NOMO-1 treated with DMSO at 0.1 percent for 48 hours (cell line): Measurements from ENCODE around the gene SMIM38.
A peak's percentile ranks its signal among the peaks of the same experiment; 100 is the strongest.
"Not testable (repeated sequence)": the region's sequence is repeated elsewhere in the genome, so short reads cannot be mapped to it uniquely, and the experiment has no call there.

Experiments used
- DNase-seq: peaks from one replicate; lab custom pipeline; 2025; ENCODE audit not compliant: unreplicated experiment; lab: John Stamatoyannopoulos, UW

The SMIM38 gene

DNA sequence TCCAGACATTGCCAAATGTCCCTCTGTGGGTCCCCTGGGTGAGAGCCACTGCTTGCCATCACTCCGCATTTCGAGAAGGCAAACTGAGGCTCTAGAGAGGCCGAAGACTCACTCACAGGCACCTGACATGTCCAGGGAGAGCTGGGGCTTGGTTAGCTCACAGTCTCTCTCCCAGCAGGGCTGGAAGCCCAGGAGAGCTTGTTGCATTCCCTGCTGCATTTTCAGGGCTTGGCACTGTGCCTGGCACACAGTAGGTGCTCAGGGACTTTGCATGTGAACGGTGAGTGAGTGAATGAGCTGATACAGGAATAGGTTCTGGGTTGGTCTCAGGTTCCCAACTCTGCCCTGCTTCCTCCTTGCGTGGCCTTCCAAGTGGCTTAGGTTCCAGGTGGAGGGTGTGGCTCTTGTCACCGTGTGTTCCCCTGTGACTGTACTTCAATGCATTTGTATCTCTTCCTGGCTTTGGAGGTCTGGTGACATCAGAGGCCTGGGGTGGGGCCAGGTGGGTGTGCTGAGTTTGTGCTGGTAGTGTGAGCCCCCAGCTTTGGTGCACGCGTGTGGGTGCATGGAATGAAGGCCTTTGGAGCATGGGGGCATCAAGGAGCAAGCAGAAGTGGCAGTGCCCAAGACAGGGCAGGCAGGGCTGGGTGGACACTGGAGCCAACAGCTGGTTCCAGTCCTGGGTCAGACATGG, 18.4 kb upstream of the SMIM38 start:
- DNase-seq: no peak

DNA sequence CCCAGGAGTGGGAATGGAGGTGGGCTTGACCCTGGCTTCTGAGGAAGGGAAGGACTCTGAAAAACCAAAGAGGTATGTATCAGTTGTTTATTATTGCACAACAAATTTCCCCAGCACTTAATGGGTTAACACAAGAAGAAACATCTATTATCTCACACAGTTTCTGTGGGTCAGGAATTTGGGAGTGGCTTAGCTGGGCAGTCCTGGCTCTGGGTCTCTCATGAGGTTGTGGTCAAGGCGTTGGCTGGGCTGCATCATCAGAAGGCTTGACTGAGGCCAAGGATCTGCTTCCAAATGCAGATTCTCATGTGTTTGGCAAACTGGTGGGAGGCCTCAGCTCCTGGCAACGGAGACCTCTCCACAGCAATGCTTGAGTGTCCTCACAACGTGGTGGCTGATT, 17.5 kb upstream of the SMIM38 start:
- DNase-seq: no peak

DNA sequence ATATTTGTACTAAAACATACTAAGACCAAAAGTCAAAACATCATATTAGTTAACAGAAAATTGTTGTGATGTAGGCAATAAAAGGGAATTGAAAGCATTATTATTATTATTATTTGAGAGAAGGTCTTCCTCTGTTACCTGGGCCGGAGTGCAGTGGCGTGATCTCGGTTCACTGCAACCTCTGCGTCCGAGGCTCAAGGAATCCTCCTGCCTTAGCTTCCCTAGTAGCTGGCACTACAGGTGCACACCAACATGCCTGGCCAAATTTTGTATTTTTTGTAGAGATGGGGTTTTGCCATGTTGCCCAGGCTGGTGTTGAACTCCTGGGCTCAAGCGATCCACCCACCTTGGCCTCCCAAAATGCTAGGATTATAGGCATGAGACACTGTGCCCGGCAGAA, 15.6 kb upstream of the SMIM38 start:
- DNase-seq: not testable (repeated sequence)

DNA sequence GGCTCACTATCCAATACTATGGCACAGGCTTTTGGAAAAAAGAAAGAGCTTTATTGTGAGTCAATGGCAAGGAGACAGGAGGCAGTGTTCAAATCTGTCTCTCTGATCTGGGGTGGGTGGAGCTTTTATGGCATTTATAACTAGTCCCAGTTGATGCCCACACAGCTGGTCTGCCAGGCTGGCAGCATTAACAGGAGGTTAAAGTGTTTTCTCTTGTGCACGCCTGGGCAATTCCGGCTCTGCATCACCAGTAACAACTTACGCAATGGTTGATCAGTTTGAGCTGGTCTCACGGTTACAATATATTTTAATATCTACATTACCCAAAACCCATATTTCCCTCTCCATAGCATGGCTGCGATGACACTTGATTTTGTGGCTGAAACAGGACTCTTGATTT, 15.1 kb upstream of the SMIM38 start:
- DNase-seq: no peak

DNA sequence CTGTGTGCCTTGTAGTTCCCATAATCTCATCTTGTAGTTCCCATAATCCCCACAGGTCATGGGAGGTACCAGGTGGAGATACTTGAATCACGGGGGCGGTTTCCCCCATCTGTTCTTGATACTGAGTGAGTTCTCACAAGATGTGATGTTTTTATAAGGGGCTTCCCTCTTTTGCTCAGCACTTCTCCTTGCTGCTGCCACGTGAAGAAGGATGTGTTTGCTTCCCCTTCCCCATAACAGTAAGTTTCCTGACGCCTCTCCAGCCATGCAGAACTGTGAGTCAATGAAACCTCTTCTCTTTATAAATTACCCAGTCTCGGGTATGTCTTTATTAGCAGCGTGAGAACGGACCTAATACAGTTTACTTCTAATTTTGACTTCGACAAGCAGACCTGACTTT, 14.0 kb upstream of the SMIM38 start:
- DNase-seq: peak; percentile 18

DNA sequence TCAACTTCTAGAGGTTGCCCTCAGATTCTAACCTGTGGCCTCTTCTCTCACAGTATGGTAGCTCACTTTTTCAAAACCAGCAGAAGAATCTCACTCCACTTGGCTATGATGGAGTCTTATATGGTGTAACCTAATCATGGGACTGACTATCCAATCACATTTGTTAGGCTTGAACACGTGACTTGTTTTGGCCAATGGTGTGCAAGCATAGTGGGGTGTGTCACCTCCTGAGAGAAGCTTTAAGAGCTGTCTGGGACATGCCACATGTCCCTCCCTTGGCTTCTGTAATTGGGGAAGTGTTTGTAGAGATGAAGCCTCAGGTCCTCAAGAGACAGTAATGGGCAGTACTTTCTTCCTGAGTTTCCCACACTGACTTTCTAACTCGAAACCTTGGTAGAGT, 12.8 kb upstream of the SMIM38 start:
- no peak for DNase-seq

DNA sequence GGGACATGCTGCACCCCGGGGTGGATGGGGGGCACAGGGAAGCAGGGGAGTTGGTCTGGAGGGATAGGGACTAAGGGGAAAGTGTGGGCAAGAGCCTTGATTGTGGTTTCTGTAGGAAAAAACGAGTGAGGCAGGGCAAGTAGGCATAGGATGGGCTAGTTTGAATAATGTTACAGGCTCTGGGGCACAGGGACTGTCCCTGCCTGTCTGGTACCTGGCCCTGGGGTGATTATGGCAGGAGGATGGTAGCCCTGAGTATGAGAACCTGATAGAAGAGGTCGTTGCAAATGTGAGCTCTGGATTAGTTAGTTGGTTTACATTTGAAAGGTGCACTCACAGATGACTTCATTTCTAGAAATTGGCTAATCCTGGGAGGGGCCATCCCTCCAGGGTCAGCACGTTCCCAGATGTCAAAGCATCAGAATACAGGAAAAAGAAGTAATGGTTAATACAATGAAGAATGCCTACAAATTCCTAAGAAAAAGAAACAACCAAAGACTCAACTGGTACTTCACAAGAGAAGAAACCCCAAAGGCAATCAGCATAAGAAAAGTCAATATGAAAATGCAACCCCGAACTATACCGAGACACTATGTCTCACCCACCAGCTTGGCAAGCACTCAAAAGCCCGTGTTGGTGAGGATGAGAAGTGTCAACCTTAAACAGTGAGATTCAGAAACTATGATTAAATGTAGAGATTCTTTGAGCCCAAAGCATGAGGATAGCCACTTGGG, 11.3 kb upstream of the SMIM38 start:
- no peak for DNase-seq

DNA sequence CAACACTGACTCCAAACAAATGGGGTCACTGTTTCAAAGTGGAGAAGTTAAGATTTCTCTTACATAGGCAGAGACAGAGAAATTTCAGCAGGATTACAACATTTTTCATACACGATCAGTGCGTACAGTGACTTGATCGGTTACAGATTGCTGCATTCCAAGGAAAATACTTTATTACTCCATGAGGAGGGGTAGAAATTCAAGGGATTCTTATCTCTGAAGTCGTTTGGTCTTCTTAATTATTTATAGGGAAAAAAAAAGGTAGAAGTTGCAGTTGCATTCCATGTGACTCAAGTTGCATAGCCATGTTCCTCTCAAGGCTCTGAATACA, 10.7 kb upstream of the SMIM38 start:
- no peak for DNase-seq

DNA sequence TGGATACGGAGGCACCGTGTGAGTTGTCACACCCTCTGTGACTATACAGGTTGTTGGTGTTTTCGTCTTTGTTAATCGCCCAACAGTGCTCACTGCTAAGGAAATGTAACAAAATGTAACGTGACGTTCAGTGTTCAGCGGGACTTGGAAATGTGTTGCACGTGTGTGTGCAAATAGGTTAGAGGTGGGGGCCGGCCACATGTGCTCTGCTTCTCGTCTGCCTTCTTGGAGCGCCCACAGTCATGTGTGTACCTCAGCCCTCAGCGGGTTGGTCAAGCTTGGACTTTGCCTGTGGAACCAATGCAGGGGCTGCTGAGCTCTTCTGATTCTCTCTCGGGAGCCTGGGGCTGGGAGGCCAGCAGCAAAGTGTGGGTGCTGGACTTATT, 7.4 kb upstream of the SMIM38 start:
- DNase-seq: no peak

DNA sequence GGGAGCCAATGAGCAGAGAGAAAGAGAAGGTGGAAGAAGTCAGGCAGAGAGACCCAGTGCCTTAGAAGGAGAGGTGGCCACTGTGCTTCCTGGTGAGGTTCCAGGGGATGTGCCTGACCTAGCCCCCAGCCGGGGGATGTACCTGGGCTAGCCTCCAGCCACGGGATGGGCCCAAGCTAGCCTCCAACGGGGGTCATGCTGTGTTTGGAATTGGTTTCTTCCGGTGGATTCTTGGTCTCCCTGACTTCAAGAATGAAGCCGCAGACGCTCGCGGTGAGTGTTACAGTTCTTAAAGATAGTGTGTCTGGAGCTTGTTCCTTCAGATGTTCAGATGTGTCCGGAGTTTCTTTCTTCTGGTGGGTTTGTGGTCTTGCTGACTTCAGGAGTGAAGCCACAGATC, 6.9 kb upstream of the SMIM38 start:
- DNase-seq: no peak

DNA sequence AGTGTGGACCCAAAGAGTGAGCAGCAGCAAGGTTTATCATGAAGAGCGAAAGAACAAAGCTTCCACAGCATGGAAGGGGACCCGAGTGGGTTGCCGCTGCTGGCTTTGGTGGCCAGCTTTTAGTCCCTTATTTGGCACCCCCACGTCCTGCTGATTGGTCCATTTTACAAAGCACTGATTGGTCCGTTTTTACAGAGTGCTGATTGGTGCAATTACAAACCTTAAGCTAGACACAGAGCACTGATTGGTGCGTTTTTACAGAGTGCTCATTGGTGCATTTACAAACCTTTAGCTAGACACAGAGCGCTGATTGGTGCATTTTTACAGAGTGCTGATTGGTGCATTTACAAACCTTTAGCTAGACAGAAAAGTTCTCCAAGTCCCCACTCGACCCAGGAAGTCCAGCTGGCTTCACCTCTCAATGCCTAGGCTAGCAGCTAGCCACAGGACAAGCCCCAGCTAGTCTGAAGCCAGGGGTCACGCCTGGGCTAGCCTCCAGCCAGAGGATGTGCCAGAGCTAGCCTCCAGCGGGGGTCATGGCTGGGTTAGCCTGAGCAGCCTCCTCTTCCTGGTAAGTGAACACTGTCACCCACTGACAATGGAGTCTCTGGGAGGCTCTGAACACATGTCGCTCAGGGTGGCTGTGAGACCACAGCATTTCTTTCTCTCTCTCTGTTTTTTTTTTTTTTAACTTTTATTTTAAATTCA, 6.2 kb upstream of the SMIM38 start:
- DNase-seq: not testable (repeated sequence)

DNA sequence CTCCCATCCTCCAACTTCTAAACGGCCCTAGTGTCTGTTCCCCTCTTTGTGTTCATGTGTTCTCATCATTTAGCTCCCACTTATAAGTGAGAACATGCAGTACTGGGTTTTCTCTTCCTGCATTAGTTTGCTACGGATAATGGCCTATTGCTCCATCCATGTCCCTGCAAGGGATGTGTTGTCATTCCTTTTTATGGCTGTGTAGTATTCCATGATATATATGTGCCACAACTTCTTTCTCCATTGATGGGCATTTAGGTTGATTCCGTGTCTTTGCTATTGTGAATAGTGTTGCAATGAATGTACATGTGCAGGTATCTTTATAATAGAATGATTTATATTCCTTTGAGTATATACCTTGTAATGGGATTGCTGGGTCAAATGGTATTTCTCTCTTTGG, 5.6 kb upstream of the SMIM38 start:
- no peak for DNase-seq

DNA sequence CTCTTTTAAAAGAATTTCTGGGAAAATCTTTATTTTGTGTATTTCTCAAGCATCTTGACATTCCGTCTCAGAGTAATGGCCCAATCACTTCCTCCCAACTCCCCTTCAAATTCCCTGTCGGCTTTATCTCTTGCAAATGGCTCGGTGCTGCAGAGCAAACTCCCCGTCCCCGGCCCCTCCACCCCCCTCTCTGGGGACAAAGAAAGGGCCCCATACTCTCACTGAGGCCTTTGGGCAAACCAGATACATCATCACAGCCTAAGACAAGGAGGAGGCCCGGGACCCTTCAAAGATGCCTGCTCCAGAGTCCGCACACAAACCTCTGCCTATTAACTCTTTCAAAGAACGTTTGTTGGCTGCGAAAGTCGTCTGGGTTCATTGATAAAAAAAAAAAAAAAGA, 3.9 kb upstream of the SMIM38 start:
- DNase-seq: no peak

DNA sequence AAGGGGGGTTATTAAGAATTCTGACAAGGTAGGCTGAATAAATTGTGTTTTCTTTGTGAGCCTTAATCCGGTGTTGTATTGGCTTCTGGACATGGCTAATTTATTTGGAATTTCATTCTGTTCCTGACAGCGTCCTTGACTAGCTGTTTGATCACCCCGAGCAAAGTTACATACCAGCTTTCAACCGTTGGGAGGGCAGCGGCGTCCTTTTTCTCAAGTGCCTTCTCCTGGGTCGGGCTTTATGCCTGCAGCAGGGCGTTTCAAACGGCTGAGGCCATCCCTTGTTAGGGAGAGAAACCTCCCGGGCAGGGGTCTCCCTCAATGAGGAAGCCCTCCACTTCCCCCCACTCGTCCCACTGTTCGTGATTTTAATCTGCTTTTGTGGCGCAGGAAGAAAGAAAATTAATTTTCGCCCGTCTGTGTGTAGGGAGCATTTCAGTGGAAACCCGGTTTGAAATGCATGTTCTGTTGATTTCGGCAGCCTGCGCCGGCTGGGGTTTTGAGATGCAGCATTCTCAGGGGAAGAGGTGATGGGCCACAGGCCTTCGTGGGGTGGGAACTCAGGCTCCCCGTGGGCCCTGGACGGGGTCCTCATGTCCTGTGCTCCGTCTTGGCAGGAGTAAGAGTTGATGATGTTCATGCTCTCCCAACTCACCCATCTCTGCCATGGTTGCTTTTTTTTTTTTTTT, 2.9 kb upstream of the SMIM38 start:
- no peak for DNase-seq

DNA sequence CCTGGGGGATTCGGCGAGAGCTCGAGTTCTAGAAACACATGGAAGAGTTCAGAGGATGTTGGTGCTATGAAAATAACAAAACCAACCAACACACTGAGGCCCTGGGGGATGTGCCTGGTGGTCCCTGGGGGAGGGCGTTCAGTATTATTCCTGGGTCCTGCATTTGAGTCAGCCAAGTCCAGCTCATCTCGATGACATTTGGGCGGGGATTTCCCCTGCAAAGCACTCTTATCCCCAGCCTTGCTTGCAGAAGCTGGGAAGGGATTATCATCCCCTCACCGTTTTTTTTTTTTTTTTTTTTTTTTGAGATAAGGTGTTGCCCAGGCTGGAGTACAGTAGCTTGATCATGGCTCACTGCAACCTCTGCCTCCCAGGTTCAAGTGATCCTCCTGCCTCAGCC, 2.1 kb upstream of the SMIM38 start:
- DNase-seq: no peak

DNA sequence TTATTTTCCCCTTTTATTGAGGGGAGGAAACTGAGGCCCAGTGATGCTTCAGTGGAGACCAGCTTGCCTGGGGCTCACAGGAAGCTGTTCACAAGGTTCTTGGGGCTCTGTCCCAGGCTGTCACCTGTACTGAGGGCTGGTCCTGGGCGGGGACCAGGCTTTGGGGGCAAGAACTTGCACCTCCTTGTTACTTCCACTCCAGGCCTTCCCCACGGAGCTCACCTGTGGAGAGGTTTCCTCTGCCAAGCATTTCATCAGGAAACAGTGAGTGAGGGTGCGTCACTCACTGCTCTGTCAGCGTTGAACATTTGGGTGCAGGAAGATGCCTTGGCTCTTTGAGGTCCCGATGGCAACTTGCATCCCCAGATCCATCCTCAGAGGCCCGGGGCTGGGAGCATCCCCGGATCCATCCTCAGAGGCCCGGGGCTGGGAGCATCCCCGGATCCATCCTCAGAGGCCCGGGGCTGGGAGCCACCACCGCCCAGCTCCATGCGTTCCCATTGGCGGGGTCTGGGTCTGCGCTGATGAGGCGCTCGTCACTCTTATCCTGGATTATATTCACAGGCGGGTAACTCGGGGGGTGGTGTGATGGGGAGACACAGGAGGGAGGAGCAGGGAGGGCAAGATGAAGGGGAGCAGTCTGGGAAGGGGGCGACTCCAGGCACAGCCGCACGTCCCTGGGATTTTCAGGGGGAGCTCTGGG, 1.4 kb upstream of the SMIM38 start:
- DNase-seq: no peak

DNA sequence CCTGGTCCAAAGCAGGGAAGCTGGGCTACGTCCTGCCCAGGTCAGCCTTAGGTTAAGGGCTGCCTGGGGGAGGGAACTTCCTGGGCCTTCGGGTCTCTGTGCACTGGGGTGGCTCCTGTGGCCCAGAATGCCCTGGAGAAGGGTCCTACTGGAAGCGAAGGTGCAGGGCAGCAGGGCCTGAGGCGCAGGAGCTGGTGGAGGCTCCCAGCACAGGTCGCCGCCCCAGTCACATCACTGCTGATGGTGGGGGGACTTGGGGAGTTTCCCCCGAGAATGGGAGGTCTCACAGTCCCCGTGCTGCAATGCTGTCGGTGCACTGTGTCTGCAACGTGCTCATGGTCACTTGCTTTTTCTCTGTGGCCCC, 815 bp upstream of the SMIM38 start:
- no peak for DNase-seq

DNA sequence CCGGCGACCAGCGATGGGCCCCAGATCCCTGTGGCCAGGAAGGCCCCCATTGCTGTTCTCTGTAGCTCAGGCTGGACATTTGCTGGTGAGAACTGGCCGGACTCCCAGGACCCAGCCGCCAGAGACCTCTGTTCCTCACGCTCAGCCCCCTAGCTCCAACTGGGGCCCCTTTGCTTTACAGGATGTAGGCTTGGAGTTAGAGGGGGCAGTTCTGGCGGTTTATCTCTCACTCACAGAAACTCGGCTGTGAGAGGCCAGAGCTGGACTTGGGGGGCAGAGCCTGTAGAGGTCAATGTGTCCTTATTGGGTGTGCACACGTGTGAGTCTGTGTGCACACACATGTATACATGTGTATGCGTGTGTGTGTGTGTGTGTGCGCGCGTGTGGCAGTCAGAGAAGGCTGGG, 502 bp downstream of the SMIM38 start:
- no peak for DNase-seq

DNA sequence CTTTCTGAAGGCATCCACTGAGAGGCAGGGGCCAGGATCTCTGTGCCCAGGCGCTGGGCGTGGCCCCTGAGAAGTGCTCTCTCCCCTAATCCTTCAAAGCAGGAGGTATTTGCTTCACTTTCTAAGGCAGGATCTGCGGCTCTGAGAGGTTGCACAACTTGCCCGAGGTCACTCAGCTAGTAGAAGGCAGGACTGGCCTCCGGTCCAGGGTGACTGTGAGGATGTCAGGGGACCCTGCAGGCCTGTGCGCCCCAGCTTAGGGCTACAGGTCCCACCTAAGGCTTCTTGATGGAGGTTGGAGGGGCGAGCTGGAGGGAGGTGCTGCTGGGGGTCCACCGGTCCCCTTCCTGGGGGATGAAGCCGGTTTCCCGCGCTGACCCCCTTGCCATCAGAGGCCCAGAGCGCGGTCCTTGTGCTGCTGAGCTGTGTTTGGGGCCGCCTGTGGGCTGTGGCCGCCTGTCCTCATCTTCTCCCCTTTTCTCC, 979 bp downstream of the SMIM38 start:
- DNase-seq: no peak

DNA sequence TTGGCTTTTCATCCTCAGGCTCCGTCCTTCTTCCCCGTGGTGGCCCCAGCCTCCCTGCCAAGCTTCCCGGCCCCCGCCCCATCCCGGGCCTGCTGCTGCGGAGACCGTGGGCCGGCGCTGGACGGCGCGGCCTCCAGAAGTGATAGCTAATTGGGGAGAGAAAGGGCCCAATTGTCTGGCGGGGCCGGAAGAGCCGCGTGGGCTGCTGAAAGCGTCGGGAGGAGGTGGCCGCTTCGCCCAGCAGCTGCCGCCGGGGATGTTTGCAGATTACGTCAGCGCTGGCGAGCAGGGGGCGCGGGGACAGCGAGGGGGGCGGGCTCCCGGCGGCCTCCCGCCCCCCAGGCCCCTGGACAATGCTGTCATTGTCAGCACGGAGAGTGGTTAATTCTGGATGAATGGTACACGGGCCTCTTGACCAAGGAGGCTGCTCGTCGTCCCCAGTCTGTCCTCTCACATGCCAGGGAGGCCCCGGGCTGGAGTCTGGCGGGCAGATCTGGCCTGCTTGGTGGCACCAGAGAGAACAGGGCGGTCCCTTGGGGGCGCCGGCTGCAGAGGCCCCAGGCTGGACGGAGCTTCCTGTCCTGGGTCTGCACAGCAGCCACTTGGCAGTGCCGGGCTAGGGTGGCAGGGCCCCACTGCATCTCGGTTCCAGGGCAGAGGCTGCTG, 1.6 kb downstream of the SMIM38 start:
- DNase-seq: no peak

DNA sequence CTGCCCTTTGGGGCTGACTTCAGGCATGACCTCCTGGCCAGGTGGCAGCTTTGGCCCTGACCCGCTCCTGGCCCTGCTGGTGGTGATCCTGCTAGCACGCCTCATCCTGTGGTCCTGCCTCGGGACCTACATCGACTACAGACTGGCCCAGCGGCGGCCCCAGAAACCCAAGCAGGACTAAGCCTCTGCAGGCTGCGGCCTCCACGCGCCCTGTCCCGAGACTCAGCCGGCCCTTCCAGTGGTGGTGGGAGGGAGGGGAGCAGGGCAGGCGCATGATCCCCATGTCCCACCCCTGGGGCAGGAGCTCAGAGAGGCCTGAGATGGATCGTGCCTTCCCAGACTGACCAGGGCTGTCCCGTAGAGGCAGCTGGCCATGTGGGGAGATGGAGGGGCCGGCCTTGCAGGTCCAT, 2.1 kb downstream of the SMIM38 start:
- no peak for DNase-seq
